ENCODE data around the gene FOSB. TPM values are rescaled to one million over a fixed set of nuclear protein-coding genes. Genes with fewer than 3 reads are reported as not detected.

FOSB gene
- total RNA-seq (2022; extraction: Qiagen RNA extraction; ENCODE audit: low read depth) = 15.1 to 22.9 TPM (median 18.9 TPM) in 5 replicates

DNA sequence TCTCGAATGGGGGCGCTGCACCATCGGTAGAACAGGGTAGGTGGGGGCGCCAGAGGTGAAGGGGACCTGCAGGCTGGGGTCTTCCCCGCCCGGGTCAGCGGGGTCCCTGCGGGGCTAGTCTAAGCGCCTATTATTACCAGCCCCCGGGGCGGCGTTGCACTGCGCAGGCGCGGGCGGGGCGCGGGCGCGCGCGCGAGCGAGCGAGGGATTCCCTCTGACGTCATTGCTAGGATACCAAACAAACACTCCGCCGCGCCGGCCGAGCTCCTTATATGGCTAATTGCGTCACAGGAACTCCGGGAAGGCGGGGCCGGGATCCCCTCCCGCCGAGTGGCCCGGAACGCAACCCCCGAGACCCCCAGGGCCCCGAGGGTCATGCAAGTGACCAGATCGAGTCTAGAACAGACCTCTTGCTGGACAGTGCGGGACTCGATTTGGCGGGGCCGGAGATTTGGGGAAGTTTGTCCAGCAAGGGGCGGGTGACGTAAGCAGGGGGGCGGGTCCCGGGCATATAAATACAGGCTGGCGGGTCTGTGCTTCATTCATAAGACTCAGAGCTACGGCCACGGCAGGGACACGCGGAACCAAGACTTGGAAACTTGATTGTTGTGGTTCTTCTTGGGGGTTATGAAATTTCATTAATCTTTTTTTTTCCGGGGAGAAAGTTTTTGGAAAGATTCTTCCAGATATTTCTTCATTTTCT is at the start of gene FOSB:
TSS of gene FOSB (plus strand) at position 541 of the 703 bp plus-strand sequence. CDS start 591 bp downstream, outside the sequence.

DNA sequence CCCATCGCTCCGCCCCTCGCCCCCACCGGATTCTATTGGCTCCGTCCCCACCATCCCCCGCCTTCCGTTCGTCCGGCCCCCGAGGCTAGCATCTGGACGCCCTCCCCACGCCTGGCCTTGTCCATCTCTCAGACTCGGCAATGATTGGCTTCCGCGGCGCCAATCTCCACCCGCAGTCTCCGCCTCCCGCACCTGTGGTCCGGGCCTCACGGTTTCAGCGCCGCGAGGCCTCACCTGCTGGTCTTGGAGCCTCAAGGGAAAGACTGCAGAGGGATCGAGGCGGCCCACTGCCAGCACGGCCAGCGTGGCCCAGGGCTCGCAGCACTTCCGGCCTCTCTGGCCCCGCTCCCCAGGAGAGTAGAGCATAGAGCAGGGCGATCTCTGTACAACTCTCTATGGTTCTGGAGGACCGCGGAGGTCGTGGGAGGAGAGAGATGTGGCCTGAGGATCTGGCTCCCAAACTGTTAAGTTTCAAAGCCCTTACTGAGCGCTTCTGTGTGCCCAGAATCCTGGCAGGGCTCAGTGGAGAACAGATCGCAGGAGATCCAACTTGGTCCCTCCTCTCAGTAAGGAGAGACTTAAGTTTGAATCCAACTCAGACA is 44.1 kb upstream of the FOSB start, which contains the start of gene ERCC1:
TSS of gene ERCC1 (minus strand) at position 329 of the 602 bp plus-strand sequence. CDS start 543 bp downstream, outside the sequence.

DNA sequence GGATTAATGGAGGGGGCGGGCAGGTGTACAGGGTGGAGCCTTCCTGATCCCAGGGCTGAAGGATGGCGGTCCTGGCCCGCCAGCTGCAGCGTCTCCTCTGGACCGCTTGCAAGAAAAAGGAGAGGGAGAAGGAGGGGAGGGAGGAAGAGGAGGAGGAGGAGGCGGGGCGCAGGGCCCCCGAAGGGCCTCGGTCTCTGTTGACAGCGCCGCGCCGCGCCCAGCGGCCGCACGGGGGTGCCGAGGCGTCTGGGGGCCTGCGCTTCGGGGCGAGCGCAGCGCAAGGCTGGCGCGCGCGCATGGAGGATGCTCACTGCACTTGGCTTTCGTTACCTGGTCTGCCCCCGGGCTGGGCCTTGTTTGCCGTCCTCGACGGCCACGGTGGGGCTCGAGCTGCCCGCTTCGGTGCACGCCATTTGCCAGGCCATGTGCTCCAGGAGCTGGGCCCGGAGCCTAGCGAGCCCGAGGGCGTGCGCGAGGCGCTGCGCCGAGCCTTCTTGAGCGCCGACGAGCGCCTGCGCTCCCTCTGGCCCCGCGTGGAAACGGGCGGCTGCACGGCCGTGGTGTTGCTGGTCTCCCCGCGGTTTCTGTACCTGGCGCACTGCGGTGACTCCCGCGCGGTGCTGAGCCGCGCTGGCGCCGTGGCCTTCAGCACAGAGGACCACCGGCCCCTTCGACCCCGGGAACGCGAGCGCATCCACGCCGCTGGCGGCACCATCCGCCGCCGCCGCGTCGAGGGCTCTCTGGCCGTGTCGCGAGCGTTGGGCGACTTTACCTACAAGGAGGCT is 30.8 kb downstream of the FOSB start, which contains the start of gene PPM1N:
TSS of gene PPM1N (plus strand) at position 33 of the 785 bp plus-strand sequence. CDS start at position 63, 30 bp downstream.

DNA sequence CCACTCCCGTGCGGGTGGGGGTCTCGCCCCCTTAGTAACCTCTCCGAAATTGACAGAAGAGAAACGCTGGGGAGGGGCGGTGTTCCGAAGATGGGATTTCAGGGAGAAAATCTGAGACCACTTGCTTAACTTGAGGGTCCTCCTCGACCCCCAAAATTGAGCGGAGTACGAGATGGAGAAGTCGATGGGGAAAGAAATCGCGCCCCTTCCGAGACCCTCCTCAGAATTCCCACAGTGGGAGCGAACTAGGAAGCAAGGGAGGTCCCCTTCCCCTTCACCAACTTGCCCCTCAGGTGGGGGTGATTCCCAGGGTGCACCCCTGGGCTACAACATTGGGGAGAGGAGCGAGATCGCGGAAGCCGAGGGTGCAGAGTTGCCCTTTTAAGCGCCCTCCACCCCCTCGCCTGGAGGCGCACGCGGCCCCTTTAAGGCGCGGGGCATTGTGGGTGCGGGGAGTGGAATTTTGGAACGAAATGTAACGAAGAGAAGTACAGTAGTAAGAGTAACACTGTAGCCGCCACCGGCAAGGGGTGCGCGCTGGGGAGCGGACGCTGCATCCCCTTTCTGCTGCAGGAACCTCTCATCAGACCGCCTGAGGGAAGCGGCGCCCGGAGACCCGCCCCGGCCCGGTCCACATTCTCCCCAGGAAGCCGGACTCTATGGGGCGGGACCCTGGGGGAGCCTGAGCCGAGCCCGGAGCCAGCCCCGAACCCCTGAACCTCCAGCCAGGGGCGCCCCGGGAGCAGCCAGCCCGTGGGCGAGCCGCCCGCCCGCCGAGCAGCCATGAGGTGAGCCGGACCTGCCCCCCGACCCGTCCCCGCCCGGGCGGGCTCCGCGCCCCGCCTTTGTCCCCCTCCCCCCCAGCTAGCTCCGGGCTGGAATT is 39.4 kb downstream of the FOSB start, which contains the start of gene VASP:
TSS of gene VASP (plus strand) at position 491 of the 883 bp plus-strand sequence. CDS start at position 784, 293 bp downstream.

Other genes starting within 250 kb of the FOSB start
- gene EXOC3L2, start 222.6 kb upstream of the FOSB start, total RNA-seq (2022; extraction: Qiagen RNA extraction; ENCODE audit: low read depth) = 0.80 to 1.3 TPM (median 0.99 TPM) in 5 replicates
- gene MARK4, start 216.7 kb upstream of the FOSB start, total RNA-seq (2022; extraction: Qiagen RNA extraction; ENCODE audit: low read depth) = 5.4 to 9.7 TPM (median 7.3 TPM) in 5 replicates
- 0.11 TPM in 1 of 5 replicates, not detected in the others for gene CKM, start 145.1 kb upstream of the FOSB start, total RNA-seq (2022; extraction: Qiagen RNA extraction; ENCODE audit: low read depth)
- gene KLC3, start 127.2 kb upstream of the FOSB start, total RNA-seq (2022; extraction: Qiagen RNA extraction; ENCODE audit: low read depth) = 0.50 to 0.83 TPM (median 0.54 TPM) in 5 replicates
- gene ERCC2, start 97.4 kb upstream of the FOSB start, total RNA-seq (2022; extraction: Qiagen RNA extraction; ENCODE audit: low read depth) = 10.2 to 14.6 TPM (median 13.4 TPM) in 5 replicates
- gene PPP1R13L, start 62.9 kb upstream of the FOSB start, total RNA-seq (2022; extraction: Qiagen RNA extraction; ENCODE audit: low read depth) = 30.2 to 35.2 TPM (median 31.0 TPM) in 5 replicates
- 40.7 to 56.0 TPM (median 48.7 TPM) in 5 replicates for gene POLR1G, start 61.4 kb upstream of the FOSB start, total RNA-seq (2022; extraction: Qiagen RNA extraction; ENCODE audit: low read depth)
- 147 to 163 TPM (median 151 TPM) in 5 replicates for gene ERCC1, start 44.1 kb upstream of the FOSB start, total RNA-seq (2022; extraction: Qiagen RNA extraction; ENCODE audit: low read depth)
- gene RTN2, start 29.1 kb downstream of the FOSB start, total RNA-seq (2022; extraction: Qiagen RNA extraction; ENCODE audit: low read depth) = 9.4 to 11.8 TPM (median 10.4 TPM) in 5 replicates
- 6.3 to 7.3 TPM (median 6.6 TPM) in 5 replicates for gene PPM1N, start 30.4 kb downstream of the FOSB start, total RNA-seq (2022; extraction: Qiagen RNA extraction; ENCODE audit: low read depth)
- gene VASP, start 39.5 kb downstream of the FOSB start, total RNA-seq (2022; extraction: Qiagen RNA extraction; ENCODE audit: low read depth) = 105 to 127 TPM (median 123 TPM) in 5 replicates
- gene OPA3, start 116.8 kb downstream of the FOSB start, total RNA-seq (2022; extraction: Qiagen RNA extraction; ENCODE audit: low read depth) = 12.6 to 17.5 TPM (median 17.0 TPM) in 5 replicates
- 0.07 to 0.15 TPM (median 0.09 TPM) in 4 of 5 replicates, not detected in the other for gene GPR4, start 134.2 kb downstream of the FOSB start, total RNA-seq (2022; extraction: Qiagen RNA extraction; ENCODE audit: low read depth)
- gene EML2, start 171.4 kb downstream of the FOSB start, total RNA-seq (2022; extraction: Qiagen RNA extraction; ENCODE audit: low read depth) = 20.5 to 26.3 TPM (median 23.3 TPM) in 5 replicates
- 2.2 to 3.4 TPM (median 2.9 TPM) in 5 replicates for gene GIPR, start 200.2 kb downstream of the FOSB start, total RNA-seq (2022; extraction: Qiagen RNA extraction; ENCODE audit: low read depth)
- gene SNRPD2, start 224.0 kb downstream of the FOSB start, total RNA-seq (2022; extraction: Qiagen RNA extraction; ENCODE audit: low read depth) = 748 to 924 TPM (median 768 TPM) in 5 replicates
- 8.4 to 10.0 TPM (median 9.2 TPM) in 5 replicates for gene QPCTL, start 224.7 kb downstream of the FOSB start, total RNA-seq (2022; extraction: Qiagen RNA extraction; ENCODE audit: low read depth)